ENCODE data around the gene SLC35E2B. TPM values are rescaled to one million over a fixed set of nuclear protein-coding genes. Genes with fewer than 3 reads are reported as not detected.

SLC35E2B gene
- total and polyA plus RNA-seq, 4 donors, result 11.1 to 19.3 (median 12.6) TPM

- TF ChIP-seq, protein P1, sequence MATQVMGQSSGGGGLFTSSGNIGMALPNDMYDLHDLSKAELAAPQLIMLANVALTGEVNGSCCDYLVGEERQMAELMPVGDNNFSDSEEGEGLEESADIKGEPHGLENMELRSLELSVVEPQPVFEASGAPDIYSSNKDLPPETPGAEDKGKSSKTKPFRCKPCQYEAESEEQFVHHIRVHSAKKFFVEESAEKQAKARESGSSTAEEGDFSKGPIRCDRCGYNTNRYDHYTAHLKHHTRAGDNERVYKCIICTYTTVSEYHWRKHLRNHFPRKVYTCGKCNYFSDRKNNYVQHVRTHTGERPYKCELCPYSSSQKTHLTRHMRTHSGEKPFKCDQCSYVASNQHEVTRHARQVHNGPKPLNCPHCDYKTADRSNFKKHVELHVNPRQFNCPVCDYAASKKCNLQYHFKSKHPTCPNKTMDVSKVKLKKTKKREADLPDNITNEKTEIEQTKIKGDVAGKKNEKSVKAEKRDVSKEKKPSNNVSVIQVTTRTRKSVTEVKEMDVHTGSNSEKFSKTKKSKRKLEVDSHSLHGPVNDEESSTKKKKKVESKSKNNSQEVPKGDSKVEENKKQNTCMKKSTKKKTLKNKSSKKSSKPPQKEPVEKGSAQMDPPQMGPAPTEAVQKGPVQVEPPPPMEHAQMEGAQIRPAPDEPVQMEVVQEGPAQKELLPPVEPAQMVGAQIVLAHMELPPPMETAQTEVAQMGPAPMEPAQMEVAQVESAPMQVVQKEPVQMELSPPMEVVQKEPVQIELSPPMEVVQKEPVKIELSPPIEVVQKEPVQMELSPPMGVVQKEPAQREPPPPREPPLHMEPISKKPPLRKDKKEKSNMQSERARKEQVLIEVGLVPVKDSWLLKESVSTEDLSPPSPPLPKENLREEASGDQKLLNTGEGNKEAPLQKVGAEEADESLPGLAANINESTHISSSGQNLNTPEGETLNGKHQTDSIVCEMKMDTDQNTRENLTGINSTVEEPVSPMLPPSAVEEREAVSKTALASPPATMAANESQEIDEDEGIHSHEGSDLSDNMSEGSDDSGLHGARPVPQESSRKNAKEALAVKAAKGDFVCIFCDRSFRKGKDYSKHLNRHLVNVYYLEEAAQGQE (IDR thresholded peaks at IDR 0.05), result no peak
Measured at GRCh38 chr1:1623631-1624442, 68.8 kb downstream of the SLC35E2B start (continued).

GRCh38 chr1:1623181-1623630 lies 69.4 kb downstream of the SLC35E2B start:
- no peak overlapping the region for H3K27ac ChIP-seq (ENCODE audit: low read depth in 1 of 2, low read length in 2 of 2)
- H3K4me1 ChIP-seq (ENCODE audit: control insufficient read depth in 4 of 4, insufficient read depth in 4 of 4, low read length in 3 of 4), result peaks cover 2 to 16% (median 13%) of the 10 kb centered on the region in 4 donors
- no peak for DNase-seq (ENCODE audit: low spot score)
- no peak for TF ChIP-seq SP1 (IDR thresholded peaks at IDR 0.05)
- TF ChIP-seq MAX (IDR thresholded peaks at IDR 0.05), result no peak
- no peak for TF ChIP-seq HNF4G (IDR thresholded peaks at IDR 0.05)
- TF ChIP-seq, protein P1 (IDR thresholded peaks at IDR 0.05), result no peak
- no peak for TF ChIP-seq FOXA2 (IDR thresholded peaks at IDR 0.05)
- TF ChIP-seq FOXA1 (IDR thresholded peaks at IDR 0.05), result no peak
- TF ChIP-seq ZBTB33 (IDR thresholded peaks at IDR 0.05), result no peak
- no peak for TF ChIP-seq JUND (IDR thresholded peaks at IDR 0.05)
- TF ChIP-seq, protein P2, sequence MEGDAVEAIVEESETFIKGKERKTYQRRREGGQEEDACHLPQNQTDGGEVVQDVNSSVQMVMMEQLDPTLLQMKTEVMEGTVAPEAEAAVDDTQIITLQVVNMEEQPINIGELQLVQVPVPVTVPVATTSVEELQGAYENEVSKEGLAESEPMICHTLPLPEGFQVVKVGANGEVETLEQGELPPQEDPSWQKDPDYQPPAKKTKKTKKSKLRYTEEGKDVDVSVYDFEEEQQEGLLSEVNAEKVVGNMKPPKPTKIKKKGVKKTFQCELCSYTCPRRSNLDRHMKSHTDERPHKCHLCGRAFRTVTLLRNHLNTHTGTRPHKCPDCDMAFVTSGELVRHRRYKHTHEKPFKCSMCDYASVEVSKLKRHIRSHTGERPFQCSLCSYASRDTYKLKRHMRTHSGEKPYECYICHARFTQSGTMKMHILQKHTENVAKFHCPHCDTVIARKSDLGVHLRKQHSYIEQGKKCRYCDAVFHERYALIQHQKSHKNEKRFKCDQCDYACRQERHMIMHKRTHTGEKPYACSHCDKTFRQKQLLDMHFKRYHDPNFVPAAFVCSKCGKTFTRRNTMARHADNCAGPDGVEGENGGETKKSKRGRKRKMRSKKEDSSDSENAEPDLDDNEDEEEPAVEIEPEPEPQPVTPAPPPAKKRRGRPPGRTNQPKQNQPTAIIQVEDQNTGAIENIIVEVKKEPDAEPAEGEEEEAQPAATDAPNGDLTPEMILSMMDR (IDR thresholded peaks at IDR 0.05; ENCODE audit: low read depth, low read length, missing input control), result no peak
- no peak for TF ChIP-seq GABPA (IDR thresholded peaks at IDR 0.05 in 1 of 2, conservative IDR thresholded peaks at IDR 0.05 in 1 of 2)
- TF ChIP-seq YY1 (IDR thresholded peaks at IDR 0.05), result no peak
- no peak for TF ChIP-seq RAD21 (IDR thresholded peaks at IDR 0.05)
- no peak for TF ChIP-seq HNF4A (conservative IDR thresholded peaks at IDR 0.05)
- TF ChIP-seq, protein P3, sequence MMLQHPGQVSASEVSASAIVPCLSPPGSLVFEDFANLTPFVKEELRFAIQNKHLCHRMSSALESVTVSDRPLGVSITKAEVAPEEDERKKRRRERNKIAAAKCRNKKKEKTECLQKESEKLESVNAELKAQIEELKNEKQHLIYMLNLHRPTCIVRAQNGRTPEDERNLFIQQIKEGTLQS (IDR thresholded peaks at IDR 0.05), result no peak
- TF ChIP-seq RXRA (IDR thresholded peaks at IDR 0.05), result no peak
- TF ChIP-seq TAF1 (conservative IDR thresholded peaks at IDR 0.05), result no peak
- no peak for TF ChIP-seq NR2F2 (IDR thresholded peaks at IDR 0.05)
- no peak overlapping the region for H3K9ac ChIP-seq (ENCODE audit: low read depth in 1 of 2, low read length in 2 of 2)
- H3K36me3 ChIP-seq (ENCODE audit: control insufficient read depth in 4 of 4, insufficient read depth in 3 of 4, low read depth in 1 of 4, low read length in 3 of 4), result peaks cover 0 to 16% (median 3%) of the 10 kb centered on the region in 4 donors
- 97% methylated on average over 33 of the region's 33 CpGs for WGBS
- H3K27me3 ChIP-seq (ENCODE audit: control insufficient read depth in 4 of 4, insufficient read depth in 4 of 4, low read length in 3 of 4), result no peaks in the 10 kb centered on the region
- H3K9me3 ChIP-seq (ENCODE audit: control insufficient read depth in 4 of 4, low read length in 3 of 4), result no peaks in the 10 kb centered on the region
- H3K4me3 ChIP-seq (ENCODE audit: low read depth in 1 of 3, low read length in 3 of 3), result no peak overlapping the region

Measured in liver (tissue), 9 donors.